Neural progenitor cell (in vitro differentiated cells): Measurements from ENCODE around the gene NUDT16. TPM values are rescaled to one million over a fixed set of nuclear protein-coding genes. Genes with fewer than 3 reads are reported as not detected.
A peak's percentile ranks its signal among the peaks of the same experiment; 100 is the strongest.
"Not testable (repeated sequence)": the region's sequence is repeated elsewhere in the genome, so short reads cannot be mapped to it uniquely, and the experiment has no call there.

Source experiments
- DNase-seq: peaks from one replicate; pipeline ENCODE4 v3.0.0-alpha.2; 2016; ENCODE audit warnings: low spot score
- H2AFZ ChIP-seq: fragments of 200-600 bp; sonication (generic); replicated peaks from 2 replicates; pipeline ENCODE4 v1.6.1; 2016; ENCODE audit warnings: antibody characterized with exemption
- H3F3A ChIP-seq: fragments of 200-600 bp; sonication (generic); 2 replicates; pipeline ENCODE4 v1.6.1; 2016; ENCODE audit warnings: antibody characterized with exemption, low read depth
- H3K27ac ChIP-seq: fragments of 200-600 bp; sonication (generic); 2 replicates; pipeline ENCODE4 v1.5.1; 2016; ENCODE audit warnings: mild to moderate bottlenecking
- H3K27me3 ChIP-seq: fragments of 200-600 bp; sonication (generic); 2 replicates; pipeline ENCODE4 v1.6.1; 2016; ENCODE audit warnings: mild to moderate bottlenecking, moderate library complexity
- H3K36me3 ChIP-seq: fragments of 200-600 bp; sonication (generic); 2 replicates; pipeline ENCODE4 v1.5.1; 2016
- H3K4me1 ChIP-seq: fragments of 200-600 bp; sonication (generic); 2 replicates; pipeline ENCODE4 v1.6.1; 2016; ENCODE audit warnings: mixed run types
- H3K4me2 ChIP-seq: fragments of 200-600 bp; sonication (generic); 2 replicates; pipeline ENCODE4 v1.6.1; 2016
- H3K4me3 ChIP-seq: fragments of 200-600 bp; sonication (generic); 2 replicates; pipeline ENCODE4 v1.5.1; 2016
- H3K79me2 ChIP-seq: fragments of 200-600 bp; sonication (generic); 2 replicates; pipeline ENCODE4 v1.6.1; 2016; ENCODE audit warnings: low read depth
- H3K9ac ChIP-seq: fragments of 200-600 bp; sonication (generic); 2 replicates; pipeline ENCODE4 v1.6.1; 2016
- H3K9me3 ChIP-seq: fragments of 200-600 bp; sonication (generic); 2 replicates; pipeline ENCODE4 v1.5.1; 2016; ENCODE audit warnings: low read depth
- H4K20me1 ChIP-seq: fragments of 200-600 bp; sonication (generic); 2 replicates; pipeline ENCODE4 v1.6.1; 2016; ENCODE audit warnings: low read depth
- H3K27ac Mint-ChIP-seq: 3 replicates; pipeline ENCODE4 v1.8.0; 2021; ENCODE audit warnings: mixed read lengths
- H3K27me3 Mint-ChIP-seq: 2 replicates; pipeline ENCODE4 v1.8.0; 2022; ENCODE audit warnings: low read depth, mild to moderate bottlenecking, inconsistent platforms, moderate library complexity, mixed read lengths; ENCODE audit not compliant: insufficient read depth
- H3K36me3 Mint-ChIP-seq: 3 replicates; pipeline ENCODE4 v1.8.0; 2021; ENCODE audit warnings: mixed read lengths
- H3K4me1 Mint-ChIP-seq: 3 replicates; pipeline ENCODE4 v1.8.0; 2021; ENCODE audit warnings: mixed read lengths
- H3K4me3 Mint-ChIP-seq: 3 replicates; pipeline ENCODE4 v1.8.0; 2021; ENCODE audit warnings: mild to moderate bottlenecking, moderate library complexity, mixed read lengths
- H3K9me3 Mint-ChIP-seq: 3 replicates; pipeline ENCODE4 v1.8.0; 2020; ENCODE audit warnings: mixed read lengths
- EZH2 ChIP-seq: fragments of 200-600 bp; sonication (generic); IDR thresholded peaks from 2 replicates; pipeline ENCODE4 v1.6.1; 2017; ENCODE audit warnings: antibody characterized with exemption, mild to moderate bottlenecking, moderate library complexity
- EZH2phosphoT487 ChIP-seq: fragments of 200-600 bp; sonication (generic); IDR thresholded peaks from 2 replicates; pipeline ENCODE4 v1.6.1; 2017; ENCODE audit warnings: antibody characterized with exemption
- total RNA-seq: library from RNA; depleted of rRNA; stranded (reverse); fragments of >200 nt; gene quantifications from 2 replicates; pipeline ENCODE4 v1.2.3, GENCODE V29; 2015; ENCODE audit warnings: low replicate concordance
- TF ChIP-seq, protein P1 (sequence below): fragments of 200-600 bp; sonication (generic); IDR thresholded peaks from 2 replicates; pipeline ENCODE4 v1.5.1; 2017; ENCODE audit warnings: antibody characterized with exemption, mild to moderate bottlenecking

The NUDT16 gene
- total RNA-seq, 1 donor from 2014 or later: 19.1 TPM

DNA sequence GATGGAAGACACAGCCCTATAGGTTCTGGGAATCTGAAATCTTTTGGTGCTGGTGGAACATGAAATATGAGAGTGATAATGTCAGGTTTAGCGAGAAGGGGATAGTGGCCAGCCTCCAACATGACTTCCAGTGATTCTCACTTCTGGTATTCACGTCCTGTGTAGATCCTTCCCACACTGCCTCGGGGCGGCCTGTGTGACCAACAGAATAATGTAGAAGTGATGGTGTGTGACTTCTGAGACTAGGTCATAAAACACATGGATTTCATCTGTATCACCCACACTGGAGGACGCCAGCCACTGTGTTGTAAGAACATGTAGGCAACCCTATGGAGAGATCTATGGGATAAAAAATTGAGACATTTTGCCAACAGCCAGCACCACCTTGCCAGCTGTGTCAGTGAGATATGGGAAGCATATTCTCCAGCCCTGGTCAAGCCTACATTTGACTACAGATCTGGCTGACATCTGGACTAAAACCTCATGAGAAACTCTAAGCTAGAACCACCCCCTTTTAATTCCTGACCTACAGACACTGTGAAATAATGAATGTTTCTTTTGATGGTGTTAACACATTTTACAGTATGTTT is 25.5 kb upstream of the NUDT16 start:
- TF ChIP-seq EZH2phosphoT487 (no peak), EZH2 (no peak)
- TF ChIP-seq, protein P1, sequence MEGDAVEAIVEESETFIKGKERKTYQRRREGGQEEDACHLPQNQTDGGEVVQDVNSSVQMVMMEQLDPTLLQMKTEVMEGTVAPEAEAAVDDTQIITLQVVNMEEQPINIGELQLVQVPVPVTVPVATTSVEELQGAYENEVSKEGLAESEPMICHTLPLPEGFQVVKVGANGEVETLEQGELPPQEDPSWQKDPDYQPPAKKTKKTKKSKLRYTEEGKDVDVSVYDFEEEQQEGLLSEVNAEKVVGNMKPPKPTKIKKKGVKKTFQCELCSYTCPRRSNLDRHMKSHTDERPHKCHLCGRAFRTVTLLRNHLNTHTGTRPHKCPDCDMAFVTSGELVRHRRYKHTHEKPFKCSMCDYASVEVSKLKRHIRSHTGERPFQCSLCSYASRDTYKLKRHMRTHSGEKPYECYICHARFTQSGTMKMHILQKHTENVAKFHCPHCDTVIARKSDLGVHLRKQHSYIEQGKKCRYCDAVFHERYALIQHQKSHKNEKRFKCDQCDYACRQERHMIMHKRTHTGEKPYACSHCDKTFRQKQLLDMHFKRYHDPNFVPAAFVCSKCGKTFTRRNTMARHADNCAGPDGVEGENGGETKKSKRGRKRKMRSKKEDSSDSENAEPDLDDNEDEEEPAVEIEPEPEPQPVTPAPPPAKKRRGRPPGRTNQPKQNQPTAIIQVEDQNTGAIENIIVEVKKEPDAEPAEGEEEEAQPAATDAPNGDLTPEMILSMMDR: no peak
- H3K4me1 ChIP-seq: peaks cover 8% of the 10 kb centered on the region
- H4K20me1 ChIP-seq: no peaks in the 10 kb centered on the region
- no peak overlapping the region for H3K9ac ChIP-seq
- H3F3A ChIP-seq: no peaks in the 10 kb centered on the region
- H3K9me3 ChIP-seq: no peaks in the 10 kb centered on the region
- H3K36me3 ChIP-seq: no peaks in the 10 kb centered on the region
- H3K79me2 ChIP-seq: no peaks in the 10 kb centered on the region
- no peak overlapping the region for H3K27ac Mint-ChIP-seq
- no peak overlapping the region for H3K4me3 Mint-ChIP-seq
- peaks cover 4% of the 10 kb centered on the region for H3K27me3 Mint-ChIP-seq
- H3K4me1 Mint-ChIP-seq: peaks cover 17% of the 10 kb centered on the region
- DNase-seq: no peak
- no peak overlapping the region for H3K4me2 ChIP-seq
- H2AFZ ChIP-seq: no peak overlapping the region
- no peaks in the 10 kb centered on the region for H3K27me3 ChIP-seq
- no peak overlapping the region for H3K27ac ChIP-seq
- H3K9me3 Mint-ChIP-seq: no peaks in the 10 kb centered on the region
- no peak overlapping the region for H3K4me3 ChIP-seq
- H3K36me3 Mint-ChIP-seq: no peaks in the 10 kb centered on the region

DNA sequence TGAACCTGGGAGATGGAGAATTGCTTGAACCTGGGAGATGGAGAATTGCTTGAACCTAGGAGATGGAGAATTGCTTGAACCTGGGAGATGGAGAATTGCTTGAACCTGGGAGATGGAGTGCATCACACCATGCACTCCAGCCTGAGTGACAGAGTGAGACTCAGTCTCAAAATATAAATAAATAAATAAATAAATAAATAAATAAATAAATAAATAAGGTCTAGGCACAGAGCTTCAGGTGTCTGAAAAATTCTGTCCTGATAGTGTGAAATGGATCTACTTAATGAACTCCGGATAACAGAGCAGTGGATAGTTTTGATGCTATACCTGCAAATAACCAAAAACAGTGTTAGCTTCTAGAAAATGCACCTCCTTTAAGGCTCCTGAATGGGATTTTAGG is 24.3 kb upstream of the NUDT16 start:
- H2AFZ ChIP-seq: no peak overlapping the region
- no peaks in the 10 kb centered on the region for H3F3A ChIP-seq
- Mint-ChIP-seq H3K4me3 (no peak overlapping the region), H3K27ac (no peak overlapping the region), H3K9me3 (no peaks in the 10 kb centered on the region), H3K4me1 (peaks cover 10% of the 10 kb centered on the region), H3K36me3 (peaks cover under 1% of the 10 kb centered on the region), H3K27me3 (peaks cover 6% of the 10 kb centered on the region)
- H4K20me1 ChIP-seq: no peaks in the 10 kb centered on the region
- H3K9ac ChIP-seq: no peak overlapping the region
- H3K79me2 ChIP-seq: no peaks in the 10 kb centered on the region
- H3K27ac ChIP-seq: no peak overlapping the region
- TF ChIP-seq EZH2phosphoT487 (no peak), EZH2 (no peak)
- TF ChIP-seq, protein P1: no peak
- H3K9me3 ChIP-seq: no peaks in the 10 kb centered on the region
- no peak overlapping the region for H3K4me2 ChIP-seq
- no peaks in the 10 kb centered on the region for H3K27me3 ChIP-seq
- no peak for DNase-seq
- no peaks in the 10 kb centered on the region for H3K36me3 ChIP-seq
- H3K4me1 ChIP-seq: no peaks in the 10 kb centered on the region
- H3K4me3 ChIP-seq: no peak overlapping the region

DNA sequence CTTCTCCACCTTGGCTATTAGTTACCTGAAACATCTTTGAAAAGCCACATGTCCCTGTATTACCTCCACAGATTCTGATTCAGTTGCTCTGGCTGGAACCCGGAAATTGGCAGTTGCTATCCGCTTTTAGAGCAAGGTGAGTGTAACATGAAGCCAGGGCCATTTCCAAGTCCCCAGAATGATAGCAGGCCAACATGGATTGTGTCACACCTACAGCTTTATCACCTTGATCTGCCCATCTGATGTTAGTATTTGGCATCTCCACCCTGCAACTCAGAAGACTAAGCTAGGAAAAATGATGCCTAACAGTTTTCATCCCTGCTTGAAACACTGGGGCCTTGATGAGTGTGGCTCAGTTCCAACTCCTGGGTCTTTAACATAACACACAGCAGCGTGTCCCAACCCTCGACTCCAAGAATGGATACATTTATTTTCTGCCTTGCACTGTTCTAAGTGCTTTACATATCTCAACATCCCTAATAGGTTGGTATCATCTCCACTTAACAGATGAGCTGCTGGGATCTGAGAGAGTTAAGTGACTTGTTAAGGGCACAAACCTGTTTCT is 21.3 kb upstream of the NUDT16 start:
- no peak overlapping the region for H2AFZ ChIP-seq
- H3K9ac ChIP-seq: no peak overlapping the region
- Mint-ChIP-seq H3K27me3 (peaks cover 10% of the 10 kb centered on the region), H3K4me3 (no peak overlapping the region), H3K9me3 (no peaks in the 10 kb centered on the region), H3K36me3 (peaks cover 3% of the 10 kb centered on the region), H3K27ac (no peak overlapping the region), H3K4me1 (no peaks in the 10 kb centered on the region)
- no peaks in the 10 kb centered on the region for H3K27me3 ChIP-seq
- DNase-seq: no peak
- TF ChIP-seq, protein P1: no peak
- no peak for TF ChIP-seq EZH2
- TF ChIP-seq EZH2phosphoT487: no peak
- H3K27ac ChIP-seq: no peak overlapping the region
- no peaks in the 10 kb centered on the region for H3K4me1 ChIP-seq
- H3F3A ChIP-seq: no peaks in the 10 kb centered on the region
- no peak overlapping the region for H3K4me3 ChIP-seq
- no peaks in the 10 kb centered on the region for H3K36me3 ChIP-seq
- H3K4me2 ChIP-seq: no peak overlapping the region
- H3K79me2 ChIP-seq: no peaks in the 10 kb centered on the region
- H3K9me3 ChIP-seq: no peaks in the 10 kb centered on the region
- no peaks in the 10 kb centered on the region for H4K20me1 ChIP-seq

GRCh38 chr3:131361066-131361463 is 20.5 kb upstream of the NUDT16 start:
- not testable (repeated sequence) for H3K36me3 Mint-ChIP-seq, H2AFZ ChIP-seq, H3K4me2 ChIP-seq, H3F3A ChIP-seq, H3K79me2 ChIP-seq, H3K27ac Mint-ChIP-seq, H3K9me3 Mint-ChIP-seq, H4K20me1 ChIP-seq, H3K9ac ChIP-seq, H3K27me3 ChIP-seq, DNase-seq, H3K4me3 Mint-ChIP-seq, H3K4me1 Mint-ChIP-seq, H3K4me1 ChIP-seq, H3K27ac ChIP-seq, H3K36me3 ChIP-seq, H3K9me3 ChIP-seq
- H3K4me3 ChIP-seq: peak overlapping the region; percentile 45
- peaks cover 10% of the 10 kb centered on the region for H3K27me3 Mint-ChIP-seq
